HG02623 (cell line): ENCODE data around the gene BCL7A.

ENCODE experiments used
- ATAC-seq: cut with Tn5 transposase; IDR thresholded peaks from one replicate; pipeline ENCODE4 v1.9.1; 2021; ENCODE audit warnings: moderate library complexity; ENCODE audit not compliant: unreplicated experiment

BCL7A gene

DNA sequence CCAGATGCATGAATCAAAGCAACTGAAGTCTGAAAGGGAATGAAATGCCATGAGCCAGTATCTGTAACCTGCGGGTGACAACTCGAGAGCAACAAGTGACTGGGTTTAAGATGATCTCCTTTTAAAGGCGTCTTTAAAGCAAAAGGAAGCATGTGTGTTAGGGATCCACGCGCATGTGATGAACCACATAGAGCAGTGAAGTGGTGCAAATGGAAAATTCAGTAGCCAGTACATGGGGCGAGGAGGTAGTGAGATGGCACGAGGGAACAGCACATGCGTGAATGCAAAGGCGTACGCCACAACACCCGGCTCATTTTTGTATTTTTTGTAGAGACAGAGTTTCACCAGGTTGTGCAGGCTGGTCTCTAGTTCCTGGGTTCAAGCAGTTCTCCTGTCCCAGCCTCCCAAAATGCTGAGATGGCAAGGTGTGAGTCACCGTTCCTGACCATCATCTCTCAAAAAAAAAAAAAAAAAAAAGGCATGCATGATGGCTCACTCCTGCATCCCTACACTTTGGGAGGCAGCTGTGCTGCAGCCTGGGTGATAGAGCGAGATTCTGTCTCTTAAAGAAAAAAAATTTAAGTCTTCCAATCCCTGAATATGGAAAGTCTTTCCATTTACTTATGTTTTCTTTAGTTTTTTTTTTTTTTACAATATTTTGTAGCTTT lies 24.6 kb upstream of the BCL7A start:
- ATAC-seq: no peak

DNA sequence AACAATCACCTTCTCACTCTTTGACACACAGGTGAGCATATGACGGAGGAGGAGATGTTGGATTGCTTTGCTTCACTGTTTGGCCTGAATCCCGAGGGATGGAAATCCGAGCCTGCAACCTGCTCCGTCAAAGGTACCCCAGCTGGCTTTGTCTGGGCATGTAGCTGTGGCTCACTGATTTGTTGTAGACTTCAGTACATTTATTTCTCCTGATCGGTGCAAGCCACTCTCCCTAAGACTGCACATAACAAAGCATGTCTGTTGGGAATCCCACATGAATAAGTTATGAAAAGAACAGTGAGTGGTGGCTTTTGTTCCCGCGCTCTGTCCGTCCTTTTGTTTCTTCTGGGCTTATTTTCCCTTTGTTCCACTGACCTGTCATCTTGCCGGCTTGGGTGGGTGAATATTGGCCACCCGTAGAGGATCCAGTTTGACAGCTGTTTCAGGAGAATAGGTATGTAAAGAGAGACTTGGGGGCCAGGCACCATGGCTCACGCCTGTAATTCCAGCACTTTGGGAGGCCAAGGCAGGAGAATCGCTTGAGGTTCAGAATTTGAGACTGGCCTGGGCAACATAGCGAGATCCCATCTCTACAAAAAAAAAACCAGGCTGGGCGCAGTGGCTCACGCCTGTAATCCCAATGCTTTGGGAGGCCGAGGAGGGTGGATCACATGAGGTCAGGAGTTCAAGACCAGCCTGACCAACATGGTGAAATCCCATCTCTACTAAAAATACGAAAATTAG lies 20.0 kb upstream of the BCL7A start:
- ATAC-seq: no peak

DNA sequence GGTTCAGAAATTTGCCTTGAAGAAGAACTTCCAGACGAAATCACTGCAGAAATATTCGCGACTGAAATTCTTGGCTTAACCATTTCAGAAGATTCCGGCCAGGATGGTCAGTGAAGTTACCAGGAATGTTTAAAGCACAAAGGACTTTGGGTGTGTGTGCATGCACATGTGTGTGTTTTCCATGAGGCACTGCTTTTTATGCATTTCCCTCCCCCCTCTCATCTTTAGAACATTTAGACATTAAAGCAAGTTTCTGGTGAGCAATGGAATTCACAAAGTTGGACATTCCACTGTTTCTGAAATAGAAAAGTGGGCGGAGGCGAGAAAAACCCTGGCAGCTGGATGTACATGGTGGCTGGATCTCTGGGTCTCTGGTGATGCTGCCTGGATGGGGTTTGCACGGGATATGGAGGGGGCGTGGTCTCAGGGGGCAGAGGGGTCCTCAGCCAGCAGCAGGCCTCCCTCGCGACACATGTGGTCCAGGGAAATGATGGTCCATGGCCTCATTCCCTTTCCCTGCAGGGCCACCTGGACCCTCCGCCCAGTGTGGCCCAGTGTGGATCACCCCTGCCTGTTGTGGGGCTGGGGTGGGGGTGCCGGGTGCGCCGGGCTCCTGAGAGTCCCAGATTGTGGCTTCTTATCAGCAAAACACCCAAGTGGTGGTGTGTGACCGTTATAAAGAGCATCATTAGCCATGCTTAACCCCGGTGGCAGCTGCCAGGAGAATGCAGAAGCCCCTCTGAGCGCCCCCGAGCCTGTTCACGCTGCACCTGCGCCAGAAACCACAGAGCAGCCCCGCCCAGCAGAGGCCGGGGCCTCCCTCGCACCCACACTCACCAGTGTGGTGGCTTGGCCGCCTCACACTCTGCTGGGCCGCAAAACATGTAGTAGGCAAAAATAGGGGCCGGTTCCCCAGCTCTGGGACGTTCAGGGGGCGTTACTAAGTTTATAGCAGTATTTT lies 17.8 kb upstream of the BCL7A start:
- ATAC-seq: no peak

DNA sequence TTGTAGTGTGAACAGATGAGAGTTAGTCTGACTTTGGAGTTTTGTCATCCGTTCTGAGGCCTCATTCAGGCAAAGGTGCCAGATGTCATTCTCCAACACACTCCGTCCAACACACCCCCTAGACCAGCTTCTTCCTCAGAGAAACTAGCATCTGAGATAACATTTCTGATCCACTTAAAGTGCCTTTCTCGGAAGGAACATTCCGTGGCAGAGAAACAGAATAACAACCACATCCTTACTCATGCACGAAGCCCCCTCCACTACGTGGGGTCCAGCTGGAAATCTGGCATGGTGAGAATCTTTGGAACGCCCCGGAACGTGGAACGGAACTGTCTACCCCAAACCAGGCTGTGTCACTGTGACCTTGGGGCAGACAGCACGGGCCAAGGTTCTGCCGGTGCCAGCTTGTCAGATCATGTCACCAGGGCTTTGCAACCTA lies 17.0 kb upstream of the BCL7A start:
- ATAC-seq: no peak

DNA sequence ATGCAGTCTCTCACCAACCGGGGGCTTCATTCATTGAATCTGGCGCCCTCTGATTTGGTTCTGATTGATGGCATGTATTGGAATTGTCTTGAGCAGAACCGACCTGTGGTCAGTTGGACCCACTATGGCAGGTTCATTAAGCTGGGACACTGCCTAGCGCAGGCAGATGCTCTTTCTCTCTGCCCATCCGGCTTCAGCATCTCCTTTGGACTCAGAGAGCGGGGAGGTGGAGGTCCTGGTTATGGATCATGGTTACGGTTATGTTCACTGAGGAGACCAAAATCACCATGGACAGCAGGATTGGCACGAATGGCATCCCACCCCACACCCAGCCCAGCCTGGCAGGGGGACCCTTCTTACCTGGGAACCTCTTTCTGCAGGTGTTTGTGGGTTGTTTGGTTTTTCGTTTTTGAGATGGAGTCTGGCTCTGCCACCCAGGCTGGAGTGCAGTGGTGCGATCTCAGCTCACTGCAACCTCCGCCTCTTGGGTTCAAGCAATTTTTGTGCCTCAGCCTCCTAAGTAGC lies 16.4 kb upstream of the BCL7A start:
- no peak for ATAC-seq

DNA sequence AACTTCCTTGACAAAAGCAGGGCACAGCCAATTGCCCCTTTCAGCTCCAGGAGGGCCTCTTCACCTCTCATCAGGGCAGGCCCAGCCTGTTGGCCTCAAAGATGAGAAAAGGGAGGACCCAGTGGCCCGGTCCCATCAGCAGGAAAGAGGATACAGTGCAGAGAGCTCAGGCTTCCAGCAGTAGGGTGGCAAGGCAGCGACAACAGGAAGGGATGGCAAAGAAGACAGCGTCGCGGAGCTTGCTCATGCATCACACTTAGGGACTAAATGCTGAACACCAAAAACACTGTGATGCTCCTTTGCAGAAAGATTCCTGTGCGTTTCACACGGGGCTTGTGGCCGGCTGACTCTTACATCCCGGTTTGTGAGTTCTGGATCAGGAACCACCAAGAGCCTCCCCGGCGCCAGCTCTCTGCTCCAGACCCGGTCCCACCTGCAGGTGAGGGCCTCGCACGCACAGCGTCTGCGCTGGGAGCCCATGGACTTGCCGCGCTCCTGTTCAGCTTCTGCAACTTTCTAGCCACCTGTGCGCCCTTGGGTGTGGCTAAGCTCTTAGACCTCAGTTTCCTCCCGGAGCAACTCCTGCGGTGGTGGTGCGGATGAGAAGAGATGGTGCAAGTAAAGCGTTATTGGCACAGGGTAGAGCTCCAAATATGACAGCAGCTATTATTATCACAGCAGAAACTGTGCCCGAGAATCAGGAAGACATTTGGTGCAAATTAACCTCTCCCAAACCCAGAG lies 15.3 kb upstream of the BCL7A start:
- ATAC-seq: no peak

DNA sequence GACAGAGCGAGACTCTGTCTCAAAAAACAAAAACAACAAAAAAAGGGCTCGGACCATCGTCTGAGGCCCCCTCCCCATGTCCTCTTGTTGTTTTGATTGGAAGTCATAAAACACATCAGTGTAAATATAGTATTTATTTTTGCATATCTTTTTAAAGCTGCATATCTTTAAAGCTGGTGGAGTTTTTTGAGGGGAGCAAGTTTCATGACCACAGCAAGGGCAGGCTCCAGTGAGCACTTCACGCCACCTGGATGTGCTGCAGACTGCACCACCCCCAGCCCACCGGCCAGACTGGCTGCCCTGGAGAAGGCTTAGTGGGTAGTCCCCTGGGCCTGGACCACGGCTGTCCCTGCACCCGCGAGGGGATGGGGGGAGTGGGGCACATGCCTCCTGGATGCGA lies 11.9 kb upstream of the BCL7A start:
- ATAC-seq: no peak

DNA sequence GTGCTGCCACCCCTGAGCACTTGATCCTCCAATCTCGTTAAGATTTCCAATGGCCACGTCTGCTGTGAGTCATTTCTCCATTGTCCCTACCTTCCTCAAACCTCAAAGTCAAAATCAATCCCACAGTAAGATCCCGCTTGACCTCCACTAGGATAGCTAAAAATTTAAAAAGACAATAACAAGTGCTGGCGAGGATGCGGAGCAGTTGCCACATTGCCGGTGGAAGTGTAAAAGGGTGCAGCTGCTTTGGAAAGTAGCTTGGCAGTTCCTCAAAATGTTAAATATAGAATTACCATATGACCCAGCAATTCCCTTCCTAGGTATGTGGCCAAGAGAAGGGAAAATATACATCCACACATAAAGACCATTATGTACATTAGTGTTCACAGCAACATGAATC lies 9.5 kb upstream of the BCL7A start:
- no peak for ATAC-seq

DNA sequence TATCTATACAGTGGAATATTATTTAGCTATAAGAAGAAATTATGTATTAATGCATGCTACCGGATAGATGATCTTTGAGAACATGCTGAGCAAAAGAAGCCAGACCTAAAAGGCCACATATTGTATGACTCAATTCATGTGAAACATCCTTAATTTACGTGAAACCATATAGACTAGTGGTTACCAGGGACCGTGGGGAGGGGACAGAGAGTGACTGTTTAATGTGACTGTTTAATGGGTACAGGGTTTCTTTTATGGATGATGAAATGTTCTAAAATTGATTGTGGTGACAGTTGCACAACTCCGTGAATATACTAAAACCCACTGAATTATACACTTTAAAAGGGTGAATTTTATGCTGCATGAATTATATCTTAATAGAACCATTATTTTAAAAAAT lies 8.5 kb upstream of the BCL7A start:
- no peak for ATAC-seq

DNA sequence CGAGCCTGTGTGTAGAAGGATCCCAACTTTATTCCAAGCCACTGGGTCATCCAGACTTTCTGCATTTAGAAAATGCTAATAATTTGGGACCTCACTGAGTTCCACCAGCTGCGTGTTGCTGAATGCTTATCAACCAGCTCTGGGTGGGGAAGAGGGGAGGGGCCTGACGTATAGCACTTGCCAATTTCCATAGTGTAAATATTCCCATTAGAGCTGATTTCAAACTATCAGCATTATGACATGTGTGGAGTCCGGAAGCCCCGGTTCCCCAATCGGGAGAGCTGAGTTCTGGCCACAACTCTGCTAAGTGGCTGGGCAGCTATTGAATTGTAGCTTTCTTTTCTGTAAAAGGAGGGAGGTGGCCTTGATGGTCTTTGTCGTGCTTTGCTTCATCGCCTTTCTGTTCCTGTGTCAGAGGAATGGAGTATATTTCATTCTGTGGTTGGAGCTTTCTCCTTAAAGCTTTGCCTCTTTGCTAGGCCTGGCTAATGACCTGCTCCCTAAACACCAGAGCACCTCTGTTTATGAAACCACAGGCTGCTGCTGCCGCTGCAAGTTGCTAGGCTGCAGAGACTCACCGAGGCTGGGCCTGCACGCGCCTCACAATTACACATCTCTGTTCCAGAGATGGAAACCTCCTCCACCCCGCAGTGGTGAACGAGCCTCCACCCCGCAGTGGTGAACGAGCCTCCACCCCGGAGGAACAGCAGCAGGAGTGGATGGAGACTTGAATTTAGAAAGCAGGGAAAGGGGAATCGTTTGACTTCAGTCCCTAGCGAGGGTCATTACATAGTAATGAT lies 7.7 kb upstream of the BCL7A start:
- no peak for ATAC-seq

DNA sequence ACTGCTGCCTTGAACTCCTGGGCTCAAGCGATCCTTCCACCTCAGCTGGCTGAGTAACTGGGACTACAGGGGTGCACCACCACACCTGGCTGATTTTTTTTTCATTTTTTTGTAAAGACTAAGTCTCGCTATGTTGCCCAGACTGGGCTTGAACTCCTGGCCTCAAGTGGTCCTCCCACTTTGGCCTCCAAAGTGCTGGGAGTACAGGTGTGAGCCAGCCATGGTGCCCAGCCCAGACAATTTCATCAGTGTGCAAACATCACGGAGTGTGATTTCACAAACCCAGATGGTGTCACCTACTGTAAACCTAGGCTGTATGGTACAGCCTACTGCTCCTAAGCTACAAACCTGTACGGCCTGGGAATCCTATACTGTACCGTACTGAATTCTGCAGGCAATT lies 6.9 kb upstream of the BCL7A start:
- no peak for ATAC-seq

DNA sequence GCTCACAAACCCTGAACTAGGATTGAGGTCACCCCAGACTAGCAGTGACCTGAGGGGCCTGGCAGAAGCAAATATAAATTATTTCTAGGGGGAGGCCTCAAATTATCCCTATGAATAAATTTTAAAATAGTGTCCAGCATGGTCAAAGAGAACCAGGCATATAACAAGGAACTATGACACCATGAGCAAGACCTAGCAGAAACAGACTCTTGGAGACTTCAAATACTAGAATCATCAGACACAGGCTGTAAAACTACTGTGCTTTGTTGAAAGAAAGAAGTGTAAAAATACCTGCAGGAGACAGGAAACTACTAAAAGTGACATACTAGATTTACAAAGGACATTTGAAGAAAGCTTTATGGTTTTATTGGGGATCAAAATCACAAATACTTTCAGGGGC lies 3.2 kb upstream of the BCL7A start:
- ATAC-seq: no peak

DNA sequence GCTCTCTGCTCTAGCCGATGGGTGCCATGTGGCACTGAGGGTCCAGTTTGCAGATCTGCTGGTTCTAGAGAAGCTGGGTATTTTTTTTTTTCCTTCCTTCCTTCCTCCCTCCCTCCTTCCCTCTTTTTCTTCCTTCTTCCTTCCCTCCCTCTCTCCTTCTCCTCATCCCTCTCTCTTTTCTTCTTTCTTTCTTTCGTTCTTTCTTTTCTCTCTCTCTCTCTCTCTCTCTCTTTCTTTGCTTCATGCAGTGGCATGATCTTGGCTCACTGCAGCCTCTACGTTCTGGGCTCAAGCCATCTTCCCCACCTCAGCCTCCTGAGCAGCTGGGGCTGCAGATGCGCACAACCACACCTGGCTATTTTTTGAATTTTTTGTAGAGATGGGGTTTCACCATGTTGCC lies 2.7 kb upstream of the BCL7A start:
- ATAC-seq: no peak

DNA sequence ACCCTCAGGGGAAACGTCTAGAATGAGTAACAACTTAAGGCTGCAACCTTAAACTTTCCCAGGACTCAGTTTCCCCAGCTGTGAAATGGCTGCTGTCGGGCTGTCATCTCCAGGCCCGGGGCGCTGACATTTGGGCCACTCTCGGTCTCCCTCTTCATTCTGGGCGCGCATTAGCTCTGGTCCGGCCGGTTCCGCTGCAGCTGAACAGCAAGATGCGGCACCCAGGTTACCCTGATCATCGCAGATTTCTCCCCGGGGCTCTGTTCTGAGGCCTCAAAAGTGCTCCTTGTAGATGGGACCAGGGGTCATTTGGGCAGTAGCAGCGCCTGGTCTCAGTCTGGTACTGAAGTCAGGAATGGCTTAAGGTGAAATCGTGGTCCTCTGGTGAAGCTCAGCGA lies 890 bp upstream of the BCL7A start:
- ATAC-seq: no peak

DNA sequence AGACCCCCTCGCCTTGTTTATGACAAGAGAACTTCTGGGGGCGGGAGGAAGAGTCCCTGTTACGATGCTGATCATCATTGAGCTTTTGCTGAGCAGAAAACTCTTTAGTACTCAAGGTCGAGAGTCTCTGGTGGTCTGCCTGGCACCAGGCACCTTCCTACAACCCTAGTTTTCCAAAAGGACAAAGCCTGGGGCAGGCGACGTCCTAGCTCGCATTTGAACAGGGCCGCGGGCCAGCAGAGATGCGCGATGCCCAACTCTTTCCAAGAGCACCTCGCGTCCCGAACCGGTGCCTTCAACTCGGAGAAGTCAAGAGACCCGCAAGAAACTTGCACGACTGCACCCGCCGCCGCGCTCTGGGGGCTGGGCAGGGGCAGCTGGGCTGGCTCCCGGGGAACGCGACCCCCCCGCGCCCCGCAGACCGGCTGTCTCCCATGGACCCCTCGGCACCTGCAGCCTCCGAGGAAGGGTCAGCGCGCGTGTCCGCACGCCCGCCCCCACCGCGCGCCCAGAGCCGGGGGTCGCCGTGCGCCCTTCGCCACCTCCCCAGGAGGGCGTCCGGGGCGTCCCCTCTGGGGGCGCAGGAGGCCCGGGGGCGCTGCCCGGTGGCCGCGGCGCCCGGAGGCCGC lies 377 bp upstream of the BCL7A start:
- no peak for ATAC-seq

DNA sequence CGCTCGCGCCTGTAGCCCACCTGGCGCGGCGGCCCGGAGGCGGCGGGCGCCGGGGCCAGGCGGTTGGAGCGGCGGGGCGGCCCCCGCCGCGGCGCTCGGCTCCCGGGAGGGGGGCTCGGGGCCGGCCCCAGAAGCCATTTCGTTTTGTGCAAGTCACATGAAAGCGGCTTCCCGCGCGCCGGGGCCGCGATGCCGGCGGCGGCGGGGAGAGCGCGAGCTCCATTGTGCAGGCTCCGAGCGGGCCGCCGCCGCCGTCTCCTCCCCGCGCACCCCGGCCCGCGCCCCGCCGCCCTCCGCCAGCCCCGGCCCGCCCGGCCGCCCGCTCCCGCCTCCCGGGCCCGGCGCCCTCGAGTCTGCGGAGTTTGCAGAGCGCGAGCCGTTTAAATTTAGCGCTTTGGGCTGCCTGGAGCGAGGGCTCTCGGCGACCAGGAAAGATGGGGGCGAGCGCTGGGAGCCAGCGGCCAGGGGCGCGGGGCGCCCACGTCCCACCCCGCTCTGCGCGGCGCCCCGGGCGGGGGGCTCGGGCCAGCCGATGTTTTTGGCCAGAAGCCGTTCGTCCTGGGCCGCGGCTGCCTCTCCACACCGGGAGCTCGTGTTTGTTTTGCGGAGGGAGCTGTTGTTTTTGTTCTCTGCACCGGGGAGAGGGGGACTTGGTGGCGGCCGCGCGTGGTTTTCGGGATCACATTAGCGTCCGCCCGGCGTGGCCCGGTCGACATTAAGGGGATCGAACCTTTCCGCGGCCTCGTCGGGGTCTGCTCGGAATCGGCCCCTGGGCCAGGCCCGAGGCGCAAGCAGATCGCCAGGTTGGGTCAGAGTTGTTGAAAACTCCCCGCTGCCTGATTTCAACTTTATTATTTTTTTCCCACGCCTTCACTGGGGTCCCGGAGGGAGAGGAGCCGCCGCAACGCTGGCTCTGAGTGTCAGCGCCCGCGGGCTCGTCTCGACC lies 982 bp downstream of the BCL7A start:
- no peak for ATAC-seq

DNA sequence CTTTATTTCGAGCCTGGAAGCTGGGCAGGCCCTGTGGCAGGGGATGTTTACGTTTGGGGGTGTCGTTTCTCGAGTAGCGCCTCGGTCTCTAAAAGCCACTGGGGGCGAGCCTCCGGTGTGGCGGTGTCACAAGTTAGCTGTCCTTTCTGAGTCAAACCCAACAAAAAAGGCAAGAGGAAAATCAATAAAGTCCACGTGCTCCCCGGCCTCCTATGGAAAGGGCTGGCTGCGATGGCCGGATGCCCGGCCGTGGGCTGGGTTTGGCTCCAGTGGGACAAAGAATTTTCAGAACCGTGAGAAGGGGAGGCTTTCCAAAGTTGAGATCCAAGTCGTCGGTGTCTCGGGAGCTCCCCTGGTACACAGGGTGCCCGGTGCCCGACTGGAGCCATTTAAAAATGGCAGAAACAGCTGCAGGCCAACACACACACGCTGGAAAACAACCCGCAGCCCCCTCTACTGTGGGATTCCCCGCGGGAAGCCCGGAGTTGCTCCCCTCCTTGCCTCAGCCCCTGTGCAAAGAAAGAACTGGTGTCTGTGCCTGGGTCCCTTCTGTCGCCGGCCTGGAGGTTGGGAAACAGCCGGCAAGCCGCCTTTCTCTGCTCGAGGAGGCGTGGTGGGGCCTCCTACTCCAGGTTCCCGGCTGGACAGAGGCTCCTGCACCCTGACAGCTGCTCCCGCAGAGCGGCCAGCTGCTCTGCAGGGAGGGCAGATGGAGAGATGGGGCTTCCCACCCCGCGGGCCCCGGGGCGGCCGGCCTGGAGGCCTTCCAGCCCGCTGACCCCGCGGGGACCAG lies 1.9 kb downstream of the BCL7A start:
- ATAC-seq: no peak
